ENCODE data around the gene AKR1B1.

The AKR1B1 gene

DNA sequence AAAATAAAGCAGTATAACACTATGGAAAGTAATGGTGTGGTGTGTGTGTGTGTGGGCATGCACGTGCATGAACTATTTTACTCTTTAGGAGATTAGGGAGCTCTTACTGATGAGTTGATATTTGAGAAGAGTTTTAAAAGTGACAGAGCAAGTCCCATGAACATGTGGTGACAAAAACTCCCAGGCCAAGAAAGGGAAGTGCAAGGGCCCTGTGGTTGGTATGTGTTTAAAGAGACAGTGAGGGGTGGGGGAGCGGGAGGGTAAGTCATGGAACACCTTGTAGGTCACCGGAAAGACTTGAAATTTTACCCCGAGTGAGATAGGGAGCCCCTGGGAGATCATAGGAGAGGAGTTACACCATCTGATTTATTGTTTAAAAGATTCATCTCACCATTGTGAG is 63.3 kb downstream of the AKR1B1 start:
- H3K4me3 ChIP-seq (ENCODE audit: low read depth, low read length) = no peak overlapping the region
- no peak for DNase-seq (ENCODE audit: low read depth)
- no peak for TF ChIP-seq CTCF (IDR thresholded peaks at IDR 0.05; ENCODE audit: low read depth, low read length, missing control alignments)

GRCh38 chr7:134394056-134394455 is 64.8 kb downstream of the AKR1B1 start:
- no peak for DNase-seq (ENCODE audit: low read depth)
- H3K4me3 ChIP-seq (ENCODE audit: low read depth, low read length) = no peak overlapping the region
- no peak for TF ChIP-seq CTCF (IDR thresholded peaks at IDR 0.05; ENCODE audit: low read depth, low read length, missing control alignments)

Measured in GM12864 (cell line).